ENCODE data around the gene C1orf94.
"Not testable (repeated sequence)": the region's sequence is repeated elsewhere in the genome, so short reads cannot be mapped to it uniquely, and the experiment has no call there.

Gene C1orf94

DNA sequence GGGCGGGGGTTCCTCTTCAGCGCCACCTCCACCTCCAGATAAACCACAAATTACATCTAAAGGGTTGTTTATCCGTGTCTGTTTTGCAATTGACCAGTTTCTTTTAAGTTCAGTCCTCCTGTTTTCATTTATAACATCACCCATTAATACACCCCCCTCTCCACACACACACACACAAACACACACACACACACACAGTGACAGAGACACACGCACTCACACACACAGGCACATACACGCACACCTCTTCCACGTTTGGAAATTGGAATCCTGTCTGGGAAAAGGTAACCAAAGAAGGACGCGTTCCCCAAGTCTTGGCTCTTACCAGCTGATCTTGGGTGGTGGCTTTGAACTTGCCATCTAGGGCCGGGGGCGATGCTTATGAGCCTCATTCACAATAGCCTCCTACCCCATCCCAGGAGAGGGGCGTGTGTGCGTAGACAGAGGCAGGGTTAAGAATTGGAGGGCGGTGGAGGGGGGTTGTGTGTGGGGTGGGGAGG is 11.2 kb upstream of the C1orf94 start:
- DNase-seq (ENCODE audit: low read depth), result no peak

DNA sequence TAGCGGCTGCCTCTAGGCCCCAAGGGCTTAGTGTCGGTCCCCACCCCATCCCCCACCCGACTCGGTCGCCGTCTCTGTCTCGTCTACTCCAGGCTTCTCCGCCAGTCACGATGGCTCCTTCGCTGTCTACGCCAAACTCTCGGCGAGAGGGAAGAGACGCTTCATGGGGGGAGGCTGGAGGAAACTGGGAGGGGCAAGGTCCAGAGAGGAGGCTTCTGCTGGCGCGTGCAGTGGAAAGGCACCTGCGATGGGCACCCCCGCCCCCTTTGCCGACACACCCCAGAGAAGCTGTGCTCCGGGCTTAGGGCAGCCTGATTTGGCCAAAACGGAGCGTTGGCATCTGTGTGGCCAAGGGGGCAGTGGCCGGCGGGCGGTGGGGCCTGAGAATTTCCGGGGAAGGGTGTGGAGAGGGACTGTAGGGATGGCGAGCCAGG is 10.5 kb upstream of the C1orf94 start:
- no peak for DNase-seq (ENCODE audit: low read depth)

DNA sequence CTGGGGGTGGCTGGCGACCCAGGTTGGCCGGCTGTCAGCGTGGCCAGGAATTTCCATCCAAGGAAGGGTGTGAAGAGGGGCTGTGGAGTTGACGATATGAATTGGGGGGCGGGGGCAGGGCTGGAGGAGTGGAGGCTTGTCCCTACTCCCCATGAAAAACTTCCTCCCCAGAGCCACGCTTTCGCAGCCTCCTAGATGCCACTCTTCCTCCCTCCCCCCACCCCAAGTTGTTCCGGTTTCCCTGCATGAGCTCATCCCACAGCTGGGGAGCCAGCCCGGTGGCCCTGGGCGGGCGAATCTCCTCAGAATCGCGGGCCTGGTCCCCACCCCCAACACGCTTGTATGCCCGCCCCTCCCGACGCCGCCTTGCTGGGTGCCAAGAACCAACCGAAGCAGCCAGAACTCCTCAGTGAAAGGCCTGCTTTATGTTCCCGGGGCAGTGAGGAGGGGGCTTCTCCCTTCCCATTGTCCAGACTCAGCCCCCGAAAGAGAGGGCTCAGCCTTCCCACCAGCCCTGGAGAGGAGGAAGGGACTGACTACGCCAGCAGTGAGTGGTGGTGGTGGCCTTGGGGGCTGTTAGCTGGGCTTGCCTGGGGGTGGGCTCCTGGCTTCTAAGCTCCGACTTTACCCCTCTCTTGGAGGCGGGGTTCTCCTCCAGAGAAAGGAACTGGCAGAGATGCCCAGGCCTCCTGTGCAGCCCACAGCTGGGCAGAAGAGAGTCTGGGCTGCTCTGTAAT is 9.9 kb upstream of the C1orf94 start:
- no peak for DNase-seq (ENCODE audit: low read depth)

DNA sequence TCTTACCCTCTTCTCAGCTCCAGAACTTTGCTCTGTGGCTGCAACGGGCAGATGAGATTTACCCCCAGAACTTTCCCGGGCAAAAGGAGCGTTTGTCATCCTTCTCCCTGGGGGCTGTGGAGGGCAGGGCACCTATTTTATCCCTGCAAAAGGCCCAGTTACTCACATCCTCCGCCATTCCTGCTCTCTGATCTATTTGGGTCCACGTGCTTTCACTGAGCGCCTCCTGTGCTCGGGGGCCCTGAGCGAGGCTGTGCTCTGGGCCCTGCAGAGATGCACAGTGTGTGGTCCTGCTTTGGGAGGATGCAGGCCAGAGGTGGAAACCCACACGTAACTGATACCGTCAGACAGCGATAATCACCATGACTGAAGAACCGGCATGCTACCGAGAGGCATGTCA is 9.3 kb upstream of the C1orf94 start:
- no peak for DNase-seq (ENCODE audit: low read depth)

DNA sequence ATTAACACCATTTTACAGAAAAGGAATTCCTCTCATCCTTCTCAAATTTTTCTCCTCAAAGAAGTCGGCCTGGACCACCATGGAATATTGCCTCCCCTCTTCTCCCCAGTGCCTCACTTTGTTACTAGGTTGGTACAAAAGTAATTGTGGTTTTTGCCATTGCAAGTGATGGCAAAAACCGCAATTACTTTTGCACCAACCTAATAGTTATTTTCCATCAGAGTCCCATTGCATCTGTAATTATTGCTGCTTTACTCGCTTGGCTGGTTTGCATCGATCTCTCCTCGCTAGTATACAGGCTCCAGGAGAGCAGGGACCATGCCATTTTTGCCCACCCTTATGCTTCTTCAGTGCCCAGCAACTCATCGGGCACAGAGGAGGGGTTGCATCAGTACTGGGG is 963 bp upstream of the C1orf94 start:
- DNase-seq (ENCODE audit: low read depth), result no peak

DNA sequence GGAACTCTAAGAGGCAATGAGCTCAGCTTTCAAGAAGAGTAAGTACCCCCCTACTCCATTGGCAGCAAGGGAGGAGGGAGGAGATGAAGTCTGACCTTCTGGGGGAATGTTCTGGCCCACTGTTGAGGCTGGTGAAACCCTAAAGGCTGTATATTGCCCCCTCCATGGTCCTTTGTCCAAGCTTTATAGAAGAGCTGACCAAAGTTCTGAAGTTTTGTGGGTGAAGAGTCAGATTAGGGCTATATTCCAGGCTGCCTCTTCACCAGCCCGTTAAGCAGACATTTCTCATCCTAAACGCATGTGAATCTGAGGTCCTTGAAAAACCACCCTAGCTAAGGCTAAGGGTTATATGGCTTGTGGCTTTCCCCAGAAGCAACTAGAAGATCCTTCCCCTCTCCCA is 1.4 kb downstream of the C1orf94 start:
- DNase-seq (ENCODE audit: low read depth), result no peak

DNA sequence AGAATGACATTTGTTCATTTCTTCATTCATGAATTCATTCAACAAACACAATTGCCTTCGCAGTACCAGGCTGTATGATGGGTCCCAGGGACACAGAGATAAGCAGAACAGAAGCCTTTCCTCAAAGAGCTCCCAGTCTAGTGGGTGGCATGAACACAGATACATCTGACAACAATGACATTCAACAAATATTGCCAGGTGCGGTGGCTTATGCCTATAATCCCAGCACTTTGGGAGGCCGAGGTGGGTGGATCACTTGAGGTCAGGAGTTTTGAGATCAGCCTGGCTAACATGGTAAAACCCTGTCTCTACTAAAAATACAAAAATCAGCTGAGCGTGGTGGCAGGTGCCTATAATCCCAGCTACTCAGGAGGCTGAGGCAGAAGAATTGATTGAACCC is 6.7 kb downstream of the C1orf94 start:
- not testable (repeated sequence) for DNase-seq (ENCODE audit: low read depth)

DNA sequence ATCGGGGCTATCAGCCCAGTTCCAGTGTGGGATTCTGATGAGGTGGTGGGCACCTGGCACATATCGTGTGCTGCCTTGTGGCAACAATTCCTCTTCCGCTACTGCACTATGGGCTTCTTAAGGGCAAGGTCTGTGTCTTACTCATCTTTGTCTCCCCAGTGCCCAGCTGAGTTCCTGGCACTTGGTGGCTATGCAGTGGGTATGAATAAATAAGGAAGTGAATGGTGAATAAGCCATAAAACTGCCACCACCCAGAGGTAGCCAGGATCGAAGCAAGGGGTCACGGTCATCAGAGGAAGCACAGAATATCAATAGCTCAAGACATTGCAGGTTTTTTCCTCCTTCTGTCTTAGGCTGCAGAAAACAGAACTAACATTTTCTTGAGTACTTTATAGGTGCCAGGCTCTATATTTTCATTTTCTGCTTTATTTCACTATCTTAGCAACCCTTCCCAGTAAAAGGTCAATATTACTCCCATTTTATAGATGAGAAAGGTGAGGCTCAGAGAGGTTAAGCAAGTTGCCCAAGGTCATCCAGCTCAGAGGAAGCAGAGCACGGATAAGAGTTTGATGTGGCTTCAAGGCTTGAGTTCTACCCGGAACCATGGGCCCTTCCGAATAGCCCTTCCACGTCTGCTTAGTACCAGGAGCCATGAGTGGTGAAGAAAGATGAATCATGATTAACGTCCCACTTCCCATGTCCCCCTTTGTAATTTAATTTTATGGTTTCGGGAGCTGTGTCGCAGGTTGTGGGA is 10.2 kb downstream of the C1orf94 start:
- DNase-seq (ENCODE audit: low read depth), result no peak

DNA sequence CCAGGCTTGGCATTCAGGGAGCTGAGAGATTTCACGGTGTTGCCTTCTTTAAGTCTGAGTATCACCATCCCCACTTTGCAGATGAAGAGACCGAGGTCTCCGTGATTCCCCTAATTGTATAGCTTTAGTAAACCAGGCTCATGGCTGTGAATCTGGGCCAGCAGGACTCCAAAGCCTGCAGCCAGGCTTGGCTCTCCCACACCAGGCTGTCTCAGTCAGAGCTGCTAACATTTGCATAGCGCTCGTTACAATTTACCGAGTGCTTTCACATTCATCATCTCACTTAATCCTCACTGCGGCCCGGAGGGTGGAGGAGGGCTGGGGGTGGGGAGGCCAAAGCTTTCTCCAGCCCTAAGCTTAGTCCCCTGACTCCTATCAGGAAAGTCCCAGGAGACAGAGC is 11.7 kb downstream of the C1orf94 start:
- DNase-seq (ENCODE audit: low read depth), result no peak

DNA sequence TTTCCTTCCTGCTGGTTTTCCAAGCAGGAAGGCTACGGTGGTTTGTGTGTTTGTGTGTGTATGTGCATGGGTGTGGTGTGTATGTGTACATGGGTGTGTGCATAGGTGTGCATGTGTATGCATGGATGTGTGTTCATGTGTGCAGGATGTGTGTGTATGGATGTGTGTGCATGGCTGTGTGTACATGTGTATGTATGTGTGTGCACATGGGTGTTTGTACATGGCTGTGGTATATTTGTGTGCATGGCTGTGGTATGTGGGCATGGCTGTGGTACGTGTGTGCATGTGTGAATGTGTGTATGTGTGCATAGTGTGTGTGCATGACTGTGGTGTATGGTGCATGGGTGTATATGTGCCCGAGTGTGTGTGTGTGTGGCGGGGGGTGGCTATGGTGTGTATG is 12.3 kb downstream of the C1orf94 start:
- DNase-seq (ENCODE audit: low read depth), result no peak

DNA sequence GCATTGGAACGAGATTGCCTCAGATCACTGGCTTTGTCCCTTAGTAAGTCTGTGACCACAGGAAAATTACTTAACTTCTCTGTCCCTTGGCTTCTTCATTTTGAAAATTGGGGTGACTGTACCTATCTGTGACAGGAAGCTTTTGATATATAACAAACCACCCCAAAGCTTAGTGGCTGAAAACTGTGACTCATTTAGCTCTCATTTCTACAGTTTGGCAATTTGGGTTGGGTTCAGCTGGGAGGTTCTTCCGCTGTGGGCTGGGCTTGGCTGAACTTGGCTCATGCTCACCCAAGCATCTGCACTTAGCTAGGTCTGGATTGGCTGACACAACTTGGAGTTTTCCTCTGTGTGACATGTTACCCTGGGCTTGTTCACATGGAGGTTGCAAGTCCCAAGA is 14.0 kb downstream of the C1orf94 start:
- no peak for DNase-seq (ENCODE audit: low read depth)

DNA sequence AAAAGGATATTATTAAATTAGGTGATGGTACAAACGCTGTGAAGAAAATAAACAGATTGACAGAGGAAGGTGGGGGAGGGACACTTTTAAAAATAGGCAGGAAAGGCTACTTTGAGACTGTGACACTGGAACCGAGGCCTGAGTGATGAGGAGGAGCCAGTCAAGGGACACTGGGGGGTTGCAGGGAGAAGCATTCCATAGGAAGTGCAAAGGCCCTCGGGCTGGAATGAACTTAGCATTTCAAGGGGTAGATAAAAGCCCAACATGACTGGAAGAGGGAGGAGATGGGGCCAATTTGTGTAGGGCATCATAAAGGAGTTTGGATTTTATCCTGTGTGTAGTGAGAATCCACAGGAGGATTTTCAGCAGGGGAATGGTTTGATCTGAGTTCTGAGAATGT is 15.9 kb downstream of the C1orf94 start:
- DNase-seq (ENCODE audit: low read depth), result no peak

DNA sequence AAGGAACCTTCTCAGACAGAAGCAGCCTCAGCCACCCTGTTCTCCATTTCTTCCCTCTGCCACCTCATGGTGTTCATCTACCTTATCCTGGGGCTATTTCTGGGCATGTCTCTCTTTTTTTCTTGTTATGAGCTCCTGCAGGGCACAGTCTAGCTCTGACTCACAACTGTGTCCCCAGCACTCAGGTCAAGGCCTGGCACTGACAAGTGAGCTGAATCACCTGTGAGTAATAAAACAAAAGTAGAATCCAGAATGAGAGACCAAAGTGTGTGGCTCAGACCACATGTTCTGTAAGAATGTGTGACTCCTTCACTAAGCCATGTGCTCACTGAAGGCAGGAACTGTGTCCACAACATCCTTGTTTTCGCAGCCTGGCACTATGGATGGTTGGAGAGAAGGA is 23.2 kb downstream of the C1orf94 start:
- DNase-seq (ENCODE audit: low read depth), result no peak

DNA sequence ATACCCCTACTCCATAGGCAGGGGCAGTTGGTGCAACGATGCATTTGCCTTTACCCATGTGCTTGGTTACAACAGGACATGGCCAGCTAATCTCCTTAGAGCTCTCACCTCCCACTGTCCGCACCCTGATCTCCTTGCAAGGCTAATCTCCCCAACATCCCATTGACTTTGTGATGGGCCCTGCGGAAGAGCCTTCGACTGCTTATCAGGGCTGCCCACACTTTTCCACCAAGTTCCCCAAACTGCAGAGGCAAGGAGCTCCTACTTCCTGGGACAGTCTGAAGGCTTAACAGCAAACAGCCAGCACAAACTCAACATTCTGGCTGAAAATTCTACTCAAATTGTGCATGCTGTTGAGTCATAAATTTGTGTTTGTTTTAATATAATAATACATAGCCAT is 36.0 kb downstream of the C1orf94 start:
- no peak for DNase-seq (ENCODE audit: low read depth)

DNA sequence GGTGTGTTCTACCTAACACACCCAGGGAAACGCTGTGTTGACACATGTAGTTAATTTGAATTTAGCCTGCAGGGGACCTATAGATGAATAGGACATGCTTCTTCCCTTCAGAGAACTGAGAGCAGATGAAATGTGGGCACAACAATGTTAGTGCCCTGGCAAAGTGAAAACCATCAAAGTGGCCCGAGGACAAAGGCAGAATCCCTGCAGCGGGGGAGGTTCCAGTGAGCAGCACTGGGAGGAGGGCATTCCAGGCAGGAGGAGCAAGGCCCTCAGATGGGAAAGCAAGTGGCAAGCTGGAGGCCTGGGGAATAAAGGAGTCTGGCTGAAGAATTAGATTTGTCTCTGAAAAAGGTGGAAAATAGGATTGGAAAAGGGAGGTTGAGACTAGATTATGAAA is 37.2 kb downstream of the C1orf94 start:
- DNase-seq (ENCODE audit: low read depth), result no peak

DNA sequence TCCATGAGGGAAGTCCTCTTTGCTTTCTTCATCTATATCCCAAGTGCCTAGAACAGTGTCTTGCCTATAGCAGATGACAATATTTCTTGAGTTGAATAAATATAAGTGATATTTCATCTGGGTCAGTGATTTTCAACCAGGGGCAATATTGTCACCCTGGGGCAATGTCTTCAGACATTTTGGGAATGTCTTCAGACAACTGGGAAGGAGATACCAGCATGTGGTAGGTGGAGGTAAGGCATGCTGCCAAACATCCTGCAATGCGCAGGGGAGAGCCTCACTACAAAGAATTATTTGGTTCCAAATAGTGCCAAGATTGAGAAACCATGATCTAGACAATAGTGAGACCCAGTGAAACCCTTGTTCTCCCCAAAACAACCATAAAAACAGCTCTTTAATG is 54.7 kb downstream of the C1orf94 start:
- no peak for DNase-seq (ENCODE audit: low read depth)

DNA sequence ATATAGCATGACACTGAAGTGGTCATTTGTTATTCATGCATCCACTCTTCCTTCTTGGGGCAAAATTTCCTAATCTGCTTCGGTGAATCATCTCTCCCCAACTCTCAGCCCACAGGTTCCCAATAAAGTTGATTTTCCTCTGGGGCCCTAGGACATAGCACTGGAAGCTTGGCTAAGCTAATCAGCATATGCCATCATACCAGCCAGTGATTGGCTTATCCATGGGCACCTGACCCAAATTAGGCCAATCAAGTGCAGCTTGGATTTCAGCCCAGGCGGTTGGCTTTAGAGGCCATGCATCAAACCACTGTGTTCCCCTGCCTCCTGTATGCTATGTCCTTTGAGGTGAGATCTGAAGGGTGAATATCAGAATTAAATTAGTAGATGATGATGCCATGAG is 58.9 kb downstream of the C1orf94 start:
- no peak for DNase-seq (ENCODE audit: low read depth)

DNA sequence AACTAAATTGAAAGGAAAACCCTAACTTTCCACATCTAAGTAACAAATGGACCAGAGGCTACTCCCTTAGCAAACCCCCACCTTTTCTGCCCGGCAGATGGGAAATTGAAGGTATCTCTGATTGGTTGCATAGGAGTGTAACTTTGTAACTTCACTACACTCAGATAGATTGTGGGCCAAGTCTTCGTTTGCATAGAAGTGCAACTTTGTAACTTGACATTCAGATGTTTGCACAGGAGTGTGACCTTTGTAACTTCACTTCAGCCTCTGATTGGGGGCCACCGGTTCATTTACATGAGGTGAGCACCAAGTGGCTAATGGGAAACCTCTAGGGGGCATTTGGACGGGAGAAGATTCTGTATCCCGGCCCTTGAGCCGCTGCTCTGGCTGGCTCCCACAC is 59.4 kb downstream of the C1orf94 start:
- no peak for DNase-seq (ENCODE audit: low read depth)

DNA sequence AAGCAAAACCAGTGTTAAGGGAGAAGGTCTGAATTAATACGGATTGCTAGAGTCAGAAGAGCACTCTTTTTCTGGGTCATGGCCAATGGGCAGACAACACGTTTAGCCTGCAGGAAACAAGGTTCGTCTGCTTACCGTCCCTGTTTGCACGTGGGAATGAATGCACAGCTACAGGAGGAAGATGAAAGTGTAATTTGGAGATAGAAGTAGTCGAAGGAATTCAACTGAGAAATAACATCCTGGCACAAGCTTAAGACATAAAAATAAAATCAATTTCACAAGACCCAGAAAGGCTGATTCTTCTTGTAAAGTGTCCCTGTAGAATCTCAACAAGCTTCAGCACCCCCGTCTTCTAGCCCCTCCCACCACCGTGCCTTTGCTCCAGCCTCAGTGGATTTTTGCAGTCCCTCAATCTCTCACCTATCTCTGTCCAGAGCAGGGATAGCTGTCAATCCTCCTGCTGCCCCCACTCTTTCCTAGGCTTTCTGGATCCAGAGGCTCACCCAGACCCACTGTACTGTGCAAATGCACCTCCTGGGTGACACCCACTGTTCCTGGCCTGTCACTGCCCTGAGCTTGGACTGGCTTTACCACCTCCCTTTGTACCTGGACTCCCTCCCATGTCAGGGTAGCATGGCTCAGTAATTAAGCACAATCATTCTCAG is 60.6 kb downstream of the C1orf94 start:
- no peak for DNase-seq (ENCODE audit: low read depth)

DNA sequence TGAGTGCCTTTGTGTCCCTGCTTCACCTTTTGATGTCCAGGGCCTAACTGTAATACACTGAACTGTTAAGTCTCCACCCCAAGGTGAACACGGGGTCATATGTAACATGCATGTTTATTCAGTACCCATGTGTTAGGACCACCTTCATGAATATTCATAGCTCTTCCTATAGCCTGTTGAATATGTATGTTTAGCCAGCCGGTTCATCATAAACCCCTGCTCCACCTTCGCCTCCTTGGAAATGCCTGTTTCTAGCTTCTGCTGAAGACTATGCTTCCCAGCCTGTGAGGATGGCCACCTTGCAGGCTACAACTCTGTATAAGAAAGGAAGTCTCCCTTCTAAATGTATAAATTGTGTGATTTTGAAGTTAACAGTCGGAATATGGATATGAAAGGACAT is 69.3 kb downstream of the C1orf94 start:
- no peak for DNase-seq (ENCODE audit: low read depth)

DNA sequence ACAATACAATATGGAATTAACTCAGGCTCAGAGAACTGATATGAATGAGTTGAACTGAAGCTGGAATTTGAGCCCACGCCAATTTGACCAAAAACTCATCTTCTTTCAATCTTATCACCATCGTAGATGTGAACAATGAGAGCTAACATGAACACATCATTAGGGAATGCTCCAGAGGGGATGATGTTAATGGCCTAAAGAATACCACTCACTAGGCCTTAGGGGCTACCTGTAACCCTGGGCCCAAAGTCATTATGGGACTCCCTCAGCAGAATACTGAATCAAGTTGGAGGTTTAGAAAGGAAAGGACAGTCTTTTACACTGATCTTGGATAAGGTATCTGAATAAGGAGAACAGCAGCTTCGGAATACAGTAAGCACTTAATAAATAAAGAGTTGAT is 73.6 kb downstream of the C1orf94 start:
- no peak for DNase-seq (ENCODE audit: low read depth)

DNA sequence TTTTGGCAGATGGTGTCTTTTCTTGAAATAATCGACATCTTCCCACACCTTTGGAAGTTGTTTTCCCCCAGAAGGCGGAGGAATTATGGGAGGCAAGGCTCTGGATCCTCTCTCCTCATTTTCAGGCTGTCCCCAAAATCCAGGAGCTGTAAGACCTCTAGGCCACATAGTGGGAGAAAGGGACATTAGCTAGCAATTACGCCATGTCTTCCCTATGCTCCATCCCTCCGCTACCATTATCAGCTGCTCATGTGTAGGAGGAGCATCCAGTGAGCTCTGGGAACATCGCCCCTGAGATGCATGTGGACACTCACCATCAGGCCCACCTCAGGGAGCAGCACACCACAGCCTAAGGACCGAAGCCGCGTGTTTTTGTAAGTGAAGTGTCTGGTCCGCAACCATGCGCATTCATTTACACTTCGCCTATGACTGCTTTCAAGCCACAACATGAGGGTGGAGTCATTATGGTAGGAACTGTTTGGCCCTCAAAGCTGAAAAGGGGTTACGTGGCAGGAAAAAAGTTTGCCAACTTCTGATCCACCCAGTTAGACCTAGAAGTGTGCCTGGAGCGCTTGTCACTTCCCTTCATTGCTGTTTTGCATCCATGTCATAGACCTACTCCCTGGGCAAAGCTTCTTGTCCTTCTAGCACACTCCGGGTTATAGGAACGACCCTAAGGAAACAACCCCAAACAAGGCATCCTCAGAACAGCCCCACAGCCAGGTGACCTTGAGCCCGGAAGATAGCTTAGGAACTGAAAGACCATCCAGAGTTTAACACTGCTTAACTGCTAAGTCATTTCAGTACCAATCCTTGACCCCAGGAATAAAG is 85.5 kb downstream of the C1orf94 start:
- DNase-seq (ENCODE audit: low read depth), result no peak

Data from stimulated activated CD8-positive, alpha-beta memory T cell treated with anti-CD3 and anti-CD28 coated beads, Interleukin-4, amount 100 ng/mL, for 24 hours (primary cell).